CD1c-positive myeloid dendritic cell (primary cell): ENCODE results near the gene TXNRD1.
"Not testable (repeated sequence)": the region's sequence is repeated elsewhere in the genome, so short reads cannot be mapped to it uniquely, and the experiment has no call there.

Experiments
- DNase-seq: peaks from one replicate; pipeline ENCODE4 v3.0.0-alpha.2; 2016; ENCODE audit errors: extremely low spot score

TXNRD1 gene

DNA sequence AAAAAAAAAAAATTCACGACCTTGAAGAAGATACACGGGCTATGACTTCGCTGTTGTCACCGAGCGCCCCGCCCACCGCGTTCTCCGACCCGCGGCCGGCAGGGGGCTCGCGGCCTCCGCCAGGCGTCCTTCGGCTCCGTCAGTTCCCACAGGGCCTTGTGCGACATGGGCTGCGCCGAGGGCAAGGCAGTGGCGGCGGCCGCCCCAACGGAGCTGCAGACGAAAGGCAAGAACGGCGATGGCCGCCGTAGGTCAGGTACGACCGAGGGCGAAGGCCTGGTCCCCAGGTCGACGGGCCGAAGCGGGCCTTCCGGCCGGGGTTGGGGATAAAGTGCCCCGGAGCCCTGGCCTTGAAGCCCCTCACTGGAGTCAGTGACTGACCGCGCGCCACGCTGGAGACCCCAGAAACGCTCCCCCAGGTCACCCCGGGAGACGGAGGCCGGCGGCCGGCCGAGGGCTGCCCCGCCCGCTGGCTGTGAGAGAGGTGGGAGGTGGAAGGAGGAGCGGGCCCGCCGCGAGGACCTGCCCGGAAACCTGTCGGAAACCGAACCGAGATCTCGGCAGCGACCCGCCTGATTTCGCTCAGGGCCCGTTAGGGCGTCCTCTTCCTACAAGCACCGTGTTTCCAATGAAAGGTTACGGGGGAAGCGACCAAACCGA is at the start of gene TXNRD1:
Gene TXNRD1 (plus strand): TSS at position 142 of the 660 bp plus-strand sequence. CDS start 24 bp downstream, at position 166.
- DNase-seq = peak; percentile 93

DNA sequence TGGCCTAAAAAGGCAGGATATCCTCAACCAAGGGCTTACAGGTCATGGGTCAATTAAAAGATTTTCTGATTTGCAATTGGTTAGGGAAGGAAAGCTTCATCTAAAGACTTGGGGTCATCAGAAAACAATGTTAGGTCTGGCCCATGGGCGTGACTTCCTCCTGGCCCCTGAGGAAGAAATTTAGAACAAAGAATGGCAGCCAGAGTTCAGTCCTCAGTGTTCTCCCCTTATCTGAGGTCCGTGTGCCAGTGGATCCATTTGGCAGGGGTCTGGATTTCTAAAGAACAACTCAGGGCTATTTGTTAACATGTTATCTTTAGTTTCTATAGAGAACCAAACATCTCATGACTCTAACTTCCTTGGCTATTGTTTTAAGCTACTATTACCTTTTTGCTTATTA is 49.8 kb upstream of the TXNRD1 start:
- DNase-seq = no peak

GRCh38 chr12:104166465-104166864 is 49.1 kb upstream of the TXNRD1 start:
- DNase-seq = no peak

DNA sequence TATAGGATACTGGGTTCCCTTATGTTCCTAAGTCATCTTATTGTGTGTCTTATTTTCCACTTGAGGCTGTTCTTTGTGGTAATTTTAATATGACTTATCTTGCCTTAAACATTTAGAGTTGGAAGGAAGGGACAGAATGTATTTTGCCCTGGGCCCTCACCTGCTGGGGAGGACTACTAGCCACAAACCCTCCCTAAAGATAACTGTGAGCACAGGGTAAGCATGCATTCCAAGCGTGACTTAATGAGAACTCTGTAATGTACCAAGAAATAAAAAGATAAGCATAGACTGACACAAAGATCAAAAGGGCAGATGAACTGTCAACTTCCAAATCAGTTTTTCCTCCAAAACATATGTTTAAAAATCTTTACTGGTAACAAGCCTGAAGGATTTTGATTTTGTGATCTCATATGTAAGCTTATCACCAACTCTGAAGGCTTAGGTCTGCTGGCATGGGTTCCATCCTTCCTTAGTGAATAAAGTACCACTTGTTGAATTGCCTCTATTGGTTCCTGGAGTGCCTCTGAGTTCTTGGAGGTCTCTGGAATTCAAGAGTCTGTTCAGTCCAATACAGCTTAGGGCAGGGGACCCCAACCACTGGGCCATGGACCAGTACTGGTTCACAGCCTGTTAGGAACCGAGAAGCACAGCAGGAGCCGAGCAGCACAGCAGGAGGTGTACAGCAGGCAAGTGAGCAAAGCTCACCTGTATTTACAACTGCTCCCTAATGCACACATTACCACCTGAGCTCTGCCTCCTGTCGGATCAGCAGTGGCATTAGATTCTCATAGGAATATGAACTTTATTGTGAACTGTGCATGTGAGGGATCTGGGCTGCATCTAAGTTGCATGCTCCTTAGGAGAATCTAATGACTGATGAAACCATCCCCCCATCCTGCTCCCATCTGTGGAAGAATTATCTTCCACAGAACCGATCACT is 47.8 kb upstream of the TXNRD1 start:
- DNase-seq = no peak

- no peak for DNase-seq
Observed at GRCh38 chr12:104168596-104168995, 47.0 kb upstream of the TXNRD1 start.

DNA sequence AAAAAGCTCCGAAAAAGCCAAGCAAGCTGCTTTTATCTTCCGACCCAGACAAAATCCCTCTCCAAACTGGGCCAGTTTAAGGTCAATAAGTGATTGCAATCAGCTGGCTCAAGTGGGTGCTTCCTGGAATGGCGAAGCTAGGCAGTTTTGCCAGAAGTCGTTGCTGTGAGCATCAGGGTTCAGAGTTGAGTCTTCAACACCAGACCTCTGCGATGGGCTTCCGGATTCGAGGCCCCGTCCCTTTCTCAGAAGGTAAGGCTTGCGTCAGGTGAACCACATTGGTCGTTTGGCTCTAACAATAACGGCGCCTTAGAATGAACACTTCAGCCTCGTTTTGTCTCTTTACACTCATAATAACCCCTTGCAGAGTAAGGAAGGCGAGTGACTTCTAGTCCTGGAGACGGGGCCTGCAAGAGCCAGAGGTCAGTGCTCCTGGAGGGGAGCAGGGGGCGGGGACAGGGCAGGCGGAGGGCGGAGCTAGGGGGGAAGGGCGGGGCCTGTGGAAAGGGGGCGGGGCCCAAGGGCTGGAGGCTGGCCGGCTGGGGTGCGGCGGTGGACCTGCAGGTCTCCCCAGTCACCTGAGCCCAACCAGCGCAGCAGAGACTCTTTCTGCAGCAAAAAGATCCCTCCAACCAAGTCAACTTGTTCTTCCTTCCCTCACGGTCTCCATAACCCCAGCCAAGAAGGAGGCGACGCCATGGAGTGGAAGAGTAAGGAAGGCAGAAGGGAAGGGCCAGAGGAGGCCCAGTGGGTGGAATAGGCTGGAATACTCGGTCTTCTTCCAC is 43.6 kb upstream of the TXNRD1 start:
- no peak for DNase-seq

DNA sequence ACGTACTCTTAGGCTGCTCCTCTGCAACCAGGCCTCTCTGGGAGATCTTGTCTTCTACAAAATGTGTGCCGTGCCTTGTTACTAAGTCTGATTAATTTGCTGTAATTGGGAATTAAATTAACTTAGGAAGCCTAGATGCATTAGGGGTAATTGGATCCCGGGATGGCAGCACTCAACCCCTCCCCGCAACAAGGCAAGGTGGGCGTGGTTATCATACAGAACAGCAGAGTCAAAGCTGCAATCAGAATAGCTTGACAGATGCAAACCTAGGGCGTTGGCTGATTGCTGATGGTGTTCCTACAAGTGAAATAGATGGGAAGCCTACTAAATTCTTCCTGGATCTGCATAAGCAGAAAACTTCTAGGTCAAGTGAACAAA is 43.0 kb upstream of the TXNRD1 start:
- no peak for DNase-seq

GRCh38 chr12:104173804-104174203 is 41.8 kb upstream of the TXNRD1 start:
- not testable (repeated sequence) for DNase-seq

GRCh38 chr12:104175726-104176247 is 39.8 kb upstream of the TXNRD1 start:
- peak; percentile 14 for DNase-seq

DNA sequence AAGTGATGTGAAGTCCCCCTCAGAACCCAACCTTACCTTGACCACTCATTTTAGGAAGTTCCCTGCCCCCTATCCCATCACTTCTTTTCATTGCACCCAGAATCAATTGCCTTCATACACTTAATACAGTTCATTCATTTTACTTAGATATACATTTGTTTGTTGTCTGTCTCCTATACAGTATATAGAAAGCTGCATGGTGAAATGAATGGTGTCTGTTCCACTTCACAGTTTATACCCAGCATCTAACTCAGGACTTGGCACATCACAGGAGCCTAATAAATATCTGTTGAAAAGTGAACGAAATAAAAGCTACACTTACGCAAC is 38.3 kb upstream of the TXNRD1 start:
- DNase-seq = no peak

GRCh38 chr12:104177663-104178501 is 37.7 kb upstream of the TXNRD1 start:
- DNase-seq = peak; percentile 64

DNA sequence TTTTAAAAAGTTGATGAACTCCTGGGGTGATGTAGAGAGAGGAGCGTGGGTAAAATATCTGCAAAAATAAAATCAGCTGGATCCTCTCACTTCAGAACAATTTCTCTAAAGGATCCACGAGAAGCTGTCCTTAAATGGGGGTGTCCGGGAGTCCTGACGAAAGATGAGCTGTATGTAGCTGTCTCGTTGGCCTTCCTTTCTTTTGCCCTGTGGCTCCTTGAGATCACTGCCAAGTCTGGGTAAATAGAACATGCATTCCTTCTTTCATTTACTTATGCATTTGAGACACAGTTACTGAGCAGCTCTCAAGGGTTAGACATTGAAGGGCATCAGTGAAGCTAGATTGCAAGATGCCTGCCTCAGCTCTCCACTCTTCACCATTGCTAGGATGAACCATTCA is 35.2 kb upstream of the TXNRD1 start:
- no peak for DNase-seq

- DNase-seq = no peak
Observed at GRCh38 chr12:104181313-104181712, 34.3 kb upstream of the TXNRD1 start.

- no peak for DNase-seq
Observed at GRCh38 chr12:104182144-104182543, 33.4 kb upstream of the TXNRD1 start.

GRCh38 chr12:104182621-104183378 is 32.8 kb upstream of the TXNRD1 start:
- DNase-seq = no peak

GRCh38 chr12:104183443-104183842 is 32.1 kb upstream of the TXNRD1 start:
- DNase-seq = no peak

GRCh38 chr12:104187446-104188155 is 28.0 kb upstream of the TXNRD1 start:
- DNase-seq = no peak

DNA sequence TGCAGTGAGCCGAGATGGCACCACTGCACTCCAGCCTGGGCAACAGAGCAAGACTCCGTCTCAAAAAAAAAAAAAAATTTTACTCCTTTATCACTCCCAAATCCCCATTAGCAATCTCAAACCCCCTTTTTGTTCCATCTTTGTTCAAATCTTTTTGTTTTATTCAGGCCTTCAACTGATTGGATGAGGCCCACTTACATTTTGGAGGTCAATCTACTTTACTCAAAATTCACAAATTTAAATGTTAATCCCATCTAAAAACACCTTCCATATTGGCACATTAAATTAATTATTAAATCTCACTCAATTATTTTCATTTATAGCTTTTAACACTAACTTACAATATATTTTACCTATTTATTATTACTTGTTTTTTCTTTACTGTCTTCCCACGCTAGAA is 27.0 kb upstream of the TXNRD1 start:
- DNase-seq = no peak

- DNase-seq = no peak
Observed at GRCh38 chr12:104189915-104190555, 25.5 kb upstream of the TXNRD1 start.
